ENCODE measurements around the gene SPCS1. TPM values are rescaled to one million over a fixed set of nuclear protein-coding genes. Genes with fewer than 3 reads are reported as not detected.

SPCS1 gene
- total RNA-seq (2022; extraction: Qiagen RNA extraction; ENCODE audit: low read depth): 142 to 178 TPM (median 160 TPM) in 5 replicates

DNA sequence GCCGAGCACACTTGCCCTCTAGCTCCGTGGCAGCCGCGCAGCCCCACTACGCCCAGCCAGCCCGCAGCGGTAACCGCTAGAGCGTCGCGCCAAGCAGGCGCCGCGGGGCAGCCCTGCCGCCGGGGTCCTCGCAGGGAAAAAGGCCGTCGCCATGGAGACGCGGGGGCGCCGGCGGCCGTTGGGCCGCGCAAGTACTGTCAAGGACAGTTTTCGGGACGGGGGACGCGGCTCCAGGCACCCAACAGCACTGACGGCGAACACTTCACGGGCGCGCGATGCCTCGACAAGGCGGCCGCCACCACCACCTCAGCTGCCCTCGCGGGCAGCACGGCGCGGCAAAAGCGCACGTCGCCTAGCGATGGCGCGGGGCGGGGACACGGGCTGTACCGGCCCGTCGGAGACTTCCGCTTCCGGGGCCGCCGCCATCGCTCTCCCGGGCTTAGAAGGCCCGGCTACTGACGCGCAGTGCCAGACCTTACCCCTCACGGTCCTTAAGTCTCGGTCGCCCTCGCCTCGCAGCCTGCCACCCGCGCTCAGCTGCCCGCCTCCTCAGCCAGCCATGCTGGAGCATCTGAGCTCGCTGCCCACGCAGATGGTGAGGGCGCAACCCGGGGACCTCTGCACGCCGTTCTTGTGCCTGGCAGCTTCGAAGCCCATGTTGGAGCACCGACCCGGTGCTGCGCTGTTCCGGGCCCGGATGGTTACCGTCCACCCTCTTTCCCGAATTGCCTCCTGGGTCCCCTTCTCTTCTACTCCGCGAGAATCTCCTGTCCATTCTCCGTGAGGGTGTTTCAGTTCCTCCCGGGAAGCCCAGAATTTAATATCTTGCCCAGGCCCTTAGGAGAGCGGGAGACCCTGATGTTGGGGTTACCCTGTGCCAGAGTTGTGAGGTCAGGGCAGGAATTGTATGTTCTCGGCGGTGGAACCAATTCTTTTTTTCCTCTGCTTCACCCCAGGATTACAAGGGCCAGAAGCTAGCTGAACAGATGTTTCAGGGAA is at the start of gene SPCS1, which contains the start of gene GLT8D1:
TSS of gene SPCS1 (plus strand) at position 419 of the 999 bp plus-strand sequence. CDS start at position 560, 141 bp downstream.
TSS of gene GLT8D1 (minus strand) at position 104 of the 999 bp plus-strand sequence. CDS start 5,331 bp downstream, outside the sequence.

DNA sequence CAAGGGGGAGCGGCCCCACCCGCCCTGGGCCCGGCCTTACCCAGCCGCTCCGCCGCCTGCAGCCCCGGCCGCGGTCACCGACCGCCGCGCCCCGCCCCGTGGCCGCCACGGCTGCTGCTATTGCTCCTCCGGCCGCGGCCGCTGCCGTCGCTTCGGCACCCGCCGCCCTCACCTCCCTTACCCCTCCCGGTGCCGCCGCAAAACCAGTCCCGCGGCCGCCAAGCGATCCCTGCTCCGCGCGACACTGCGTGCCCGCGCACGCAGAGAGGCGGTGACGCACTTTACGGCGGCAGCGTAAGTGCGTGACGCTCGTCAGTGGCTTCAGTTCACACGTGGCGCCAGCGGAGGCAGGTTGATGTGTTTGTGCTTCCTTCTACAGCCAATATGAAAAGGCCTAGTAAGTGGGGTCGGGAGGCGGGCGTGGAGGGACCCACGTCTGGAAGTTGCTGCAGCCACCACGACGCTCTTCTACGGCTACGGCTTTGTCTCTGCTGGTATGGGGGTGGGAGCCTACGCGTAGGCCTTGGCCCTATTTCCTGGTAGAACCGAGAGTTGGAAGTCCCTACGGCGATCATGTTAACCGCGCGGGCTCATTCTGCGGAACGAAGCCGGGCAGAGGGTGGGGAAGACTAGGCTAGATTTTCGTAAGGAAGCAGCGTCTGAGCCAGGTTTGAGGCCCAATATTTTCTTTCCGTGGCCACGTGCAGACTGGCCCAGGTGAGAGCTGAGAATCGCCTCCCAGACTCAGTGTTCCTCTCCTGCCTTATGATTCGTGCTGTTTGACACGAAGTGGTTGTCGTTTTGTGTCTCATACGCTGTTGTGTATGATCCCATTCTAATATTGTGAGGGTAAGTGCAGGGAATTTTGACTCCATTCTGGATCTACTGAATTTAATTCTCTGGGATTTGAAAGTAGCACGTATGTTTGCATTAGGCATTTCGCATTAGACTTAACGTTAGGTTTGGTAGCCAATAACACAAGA is 19.9 kb upstream of the SPCS1 start, which contains the start of the genes GNL3 and PBRM1:
TSS of gene GNL3 (plus strand) at position 324 of the 983 bp plus-strand sequence. CDS start at position 385, 61 bp downstream.
TSS of gene PBRM1 (minus strand) at position 205 of the 983 bp plus-strand sequence.

Other genes starting within 250 kb of the SPCS1 start
- gene STAB1, start 210.8 kb upstream of the SPCS1 start, total RNA-seq (2022; extraction: Qiagen RNA extraction; ENCODE audit: low read depth): 0.09 to 0.14 TPM in 2 of 5 replicates, not detected in the others
- 70.6 to 110 TPM (median 101 TPM) in 5 replicates for gene NT5DC2, start 172.2 kb upstream of the SPCS1 start, total RNA-seq (2022; extraction: Qiagen RNA extraction; ENCODE audit: low read depth)
- 43.4 to 69.8 TPM (median 59.8 TPM) in 5 replicates for gene UQCC5, start 169.5 kb upstream of the SPCS1 start, total RNA-seq (2022; extraction: Qiagen RNA extraction; ENCODE audit: low read depth)
- gene PBRM1, start 20.2 kb upstream of the SPCS1 start, total RNA-seq (2022; extraction: Qiagen RNA extraction; ENCODE audit: low read depth): 10.7 to 17.2 TPM (median 14.0 TPM) in 5 replicates
- 81.3 to 199 TPM (median 94.2 TPM) in 5 replicates for gene GNL3, start 20.1 kb upstream of the SPCS1 start, total RNA-seq (2022; extraction: Qiagen RNA extraction; ENCODE audit: low read depth)
- 34.7 to 41.4 TPM (median 39.2 TPM) in 5 replicates for gene GLT8D1, start 315 bp upstream of the SPCS1 start, total RNA-seq (2022; extraction: Qiagen RNA extraction; ENCODE audit: low read depth)
- gene NEK4, start 64.8 kb downstream of the SPCS1 start, total RNA-seq (2022; extraction: Qiagen RNA extraction; ENCODE audit: low read depth): 11.5 to 14.3 TPM (median 12.9 TPM) in 5 replicates
- not detected in 5 replicates for gene ITIH1, start 71.5 kb downstream of the SPCS1 start, total RNA-seq (2022; extraction: Qiagen RNA extraction; ENCODE audit: low read depth)
- not detected in 5 replicates for gene ITIH3, start 88.7 kb downstream of the SPCS1 start, total RNA-seq (2022; extraction: Qiagen RNA extraction; ENCODE audit: low read depth)
- gene ITIH4, start 124.6 kb downstream of the SPCS1 start, total RNA-seq (2022; extraction: Qiagen RNA extraction; ENCODE audit: low read depth): 0.32 to 1.6 TPM (median 0.51 TPM) in 5 replicates
- 0.44 TPM in 1 of 5 replicates, not detected in the others for gene MUSTN1, start 128.9 kb downstream of the SPCS1 start, total RNA-seq (2022; extraction: Qiagen RNA extraction; ENCODE audit: low read depth)
- 5.5 to 10.8 TPM (median 8.0 TPM) in 5 replicates for gene STIMATE, start 191.4 kb downstream of the SPCS1 start, total RNA-seq (2022; extraction: Qiagen RNA extraction; ENCODE audit: low read depth)

Data from A549 treated with ZK216348 at 1 μM for 4 hours (cell line).